ENCODE results near the gene ZNF844. TPM values are rescaled to one million over a fixed set of nuclear protein-coding genes. Genes with fewer than 3 reads are reported as not detected.
"Not testable (repeated sequence)": the region's sequence is repeated elsewhere in the genome, so short reads cannot be mapped to it uniquely, and the experiment has no call there.

ZNF844 gene
- total RNA-seq, 3 donors from 2014 or later, result 8.8 to 28.5 (median 11.8) TPM

DNA sequence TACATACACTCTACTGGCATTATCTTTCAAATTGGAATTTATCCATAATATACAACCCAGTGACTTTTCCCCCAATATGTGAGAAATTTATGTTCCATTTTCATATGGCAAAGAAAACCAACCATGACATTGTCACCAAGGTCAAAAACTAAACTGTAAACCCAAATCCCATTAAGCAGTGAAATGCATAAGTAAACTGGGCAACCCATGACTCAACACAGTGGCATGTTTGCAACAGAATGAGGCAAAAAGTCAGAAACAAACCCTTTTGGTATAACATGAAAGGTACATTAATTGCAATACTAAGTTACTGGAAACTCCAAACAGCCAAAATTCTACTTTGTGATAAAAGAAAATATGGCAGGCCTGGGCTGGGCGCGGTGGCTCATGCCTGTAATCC, 16.7 kb upstream of the ZNF844 start:
- Histone ChIP-seq H3K27ac (no peak overlapping the region), H3K4me3 (no peak overlapping the region), H3K27me3 (no peaks in the 10 kb centered on the region), H3K4me1 (no peaks in the 10 kb centered on the region), H3K9me3 (peaks cover 17 to 26% of the 10 kb centered on the region in 2 donors), H3K36me3 (no peaks in the 10 kb centered on the region)
- TF ChIP-seq POLR2A (IDR thresholded peaks at IDR 0.05) (no peak), POLR2AphosphoS5 (IDR thresholded peaks at IDR 0.05) (no peak)
- TF ChIP-seq, protein P1, sequence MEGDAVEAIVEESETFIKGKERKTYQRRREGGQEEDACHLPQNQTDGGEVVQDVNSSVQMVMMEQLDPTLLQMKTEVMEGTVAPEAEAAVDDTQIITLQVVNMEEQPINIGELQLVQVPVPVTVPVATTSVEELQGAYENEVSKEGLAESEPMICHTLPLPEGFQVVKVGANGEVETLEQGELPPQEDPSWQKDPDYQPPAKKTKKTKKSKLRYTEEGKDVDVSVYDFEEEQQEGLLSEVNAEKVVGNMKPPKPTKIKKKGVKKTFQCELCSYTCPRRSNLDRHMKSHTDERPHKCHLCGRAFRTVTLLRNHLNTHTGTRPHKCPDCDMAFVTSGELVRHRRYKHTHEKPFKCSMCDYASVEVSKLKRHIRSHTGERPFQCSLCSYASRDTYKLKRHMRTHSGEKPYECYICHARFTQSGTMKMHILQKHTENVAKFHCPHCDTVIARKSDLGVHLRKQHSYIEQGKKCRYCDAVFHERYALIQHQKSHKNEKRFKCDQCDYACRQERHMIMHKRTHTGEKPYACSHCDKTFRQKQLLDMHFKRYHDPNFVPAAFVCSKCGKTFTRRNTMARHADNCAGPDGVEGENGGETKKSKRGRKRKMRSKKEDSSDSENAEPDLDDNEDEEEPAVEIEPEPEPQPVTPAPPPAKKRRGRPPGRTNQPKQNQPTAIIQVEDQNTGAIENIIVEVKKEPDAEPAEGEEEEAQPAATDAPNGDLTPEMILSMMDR (IDR thresholded peaks at IDR 0.05), result no peak
- no peak for DNase-seq (ENCODE audit: low spot score in 2 of 2)
- intact Hi-C loops (cut with DNase I; ENCODE audit: low total_unique reads), result no loop called here

DNA sequence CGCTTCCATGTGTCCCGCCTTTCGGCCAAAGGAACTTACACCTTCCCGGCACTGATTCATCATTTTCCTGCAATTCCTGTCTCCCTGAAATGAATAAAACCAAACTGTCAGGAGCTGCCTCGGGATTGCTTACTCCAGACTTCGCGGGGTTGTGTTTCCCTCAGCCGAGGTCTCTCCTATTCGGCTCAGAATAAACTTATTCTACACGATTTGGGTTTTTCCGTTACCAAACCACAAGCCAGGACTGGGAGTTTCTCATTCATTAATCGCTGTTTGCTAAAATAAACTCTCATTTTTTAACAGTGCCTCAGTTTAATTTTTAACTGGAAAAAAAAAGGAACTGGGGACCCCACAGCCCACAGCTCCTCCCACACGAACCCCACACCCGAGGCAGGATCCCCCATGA, 12.4 kb upstream of the ZNF844 start:
- H3K36me3 ChIP-seq, result no peaks in the 10 kb centered on the region
- no peaks in the 10 kb centered on the region for H3K27me3 ChIP-seq
- no peak for TF ChIP-seq POLR2A (IDR thresholded peaks at IDR 0.05)
- TF ChIP-seq, protein P1 (IDR thresholded peaks at IDR 0.05), result no peak
- TF ChIP-seq POLR2AphosphoS5 (IDR thresholded peaks at IDR 0.05), result no peak
- intact Hi-C loops (cut with DNase I; ENCODE audit: low total_unique reads), result no loop called here
- peak overlapping the region; percentile 65 to 89 for H3K27ac ChIP-seq
- peak overlapping the region; percentile 63 to 80 (median 77) for H3K4me3 ChIP-seq
- no peak for DNase-seq (ENCODE audit: low spot score in 2 of 2)
- H3K4me1 ChIP-seq, result no peaks in the 10 kb centered on the region
- H3K9me3 ChIP-seq, result no peaks in the 10 kb centered on the region

DNA sequence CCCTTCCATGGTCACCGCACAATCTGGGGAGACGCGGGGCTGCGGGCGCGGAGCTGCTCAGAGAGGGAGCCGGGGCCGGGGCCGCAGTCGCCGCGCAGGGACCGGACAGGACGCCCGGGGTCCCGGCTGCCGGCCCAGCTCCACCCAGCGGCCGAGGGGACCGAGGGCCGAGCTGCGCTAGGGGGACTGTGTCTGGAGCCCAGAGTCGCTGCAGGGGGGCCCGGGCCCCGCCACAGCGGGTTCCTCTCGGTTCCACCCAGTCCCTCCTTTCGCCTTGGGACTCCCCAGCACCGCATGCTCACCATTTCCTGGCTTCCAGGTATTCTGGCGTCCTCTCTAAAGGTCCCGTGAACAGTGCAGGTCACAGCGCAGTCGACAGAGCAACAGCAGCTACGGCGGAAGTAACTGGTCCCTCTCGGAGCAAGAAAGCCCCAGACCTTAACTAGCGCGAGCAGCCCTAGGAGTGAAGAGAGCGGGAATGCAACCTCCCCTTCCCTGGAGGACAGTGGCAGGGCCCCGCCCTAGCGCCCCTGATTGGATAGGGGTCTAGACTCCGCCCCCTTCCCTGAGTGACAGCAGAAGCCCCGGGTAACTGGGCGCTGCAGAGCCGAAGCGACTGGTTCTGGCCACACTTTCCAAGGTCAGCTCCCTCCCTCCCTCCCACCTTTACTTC, 11.9 kb upstream of the ZNF844 start, which contains the start of gene ZNF878:
Gene ZNF878, minus strand, starts transcription at position 465 of the 673 bp plus-strand sequence. Its CDS starts 160 bp downstream, at position 305.
- Histone ChIP-seq H3K4me1 (no peaks in the 10 kb centered on the region), H3K4me3 (peak within 1 kb of the TSS; percentile 63 to 80 (median 77)), H3K27me3 (no peaks in the 10 kb centered on the region), H3K27ac (peak within 1 kb of the TSS; percentile 65 to 89), H3K9me3 (no peaks in the 10 kb centered on the region), H3K36me3 (no peaks in the 10 kb centered on the region)
- TF ChIP-seq POLR2A (IDR thresholded peaks at IDR 0.05), result peak; percentile 54
- TF ChIP-seq, protein P1 (IDR thresholded peaks at IDR 0.05), result peak in 1 of 3 donors; percentile 11
- TF ChIP-seq POLR2AphosphoS5 (IDR thresholded peaks at IDR 0.05), result peak in 2 of 3 donors; percentile 26 to 74
- DNase-seq (ENCODE audit: low spot score in 2 of 2), result peak; percentile 87 to 88
- intact Hi-C loops (cut with DNase I; ENCODE audit: low total_unique reads), result no loop called here

DNA sequence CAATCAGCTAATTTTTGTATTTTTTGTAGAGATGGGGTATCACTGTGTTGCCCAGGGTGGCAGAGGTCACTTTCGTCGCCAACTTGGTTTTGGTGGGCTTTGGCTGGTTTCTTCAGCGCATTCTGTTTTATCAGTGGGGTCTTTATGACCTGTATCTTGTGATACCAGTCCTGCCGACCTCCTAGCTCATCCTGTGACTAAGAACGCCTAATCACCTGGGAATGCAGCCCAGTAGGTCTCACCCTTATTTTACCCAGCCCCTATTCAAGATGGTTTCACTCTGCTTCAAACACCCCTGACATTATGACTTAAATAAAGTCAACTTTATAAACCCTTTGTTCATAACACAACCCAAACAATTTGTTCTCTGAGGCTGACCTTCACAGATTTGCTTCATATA, 8.7 kb upstream of the ZNF844 start:
- H3K36me3 ChIP-seq, result no peaks in the 10 kb centered on the region
- H3K9me3 ChIP-seq, result no peaks in the 10 kb centered on the region
- no peak overlapping the region for H3K27ac ChIP-seq
- TF ChIP-seq POLR2AphosphoS5 (IDR thresholded peaks at IDR 0.05) (no peak), POLR2A (IDR thresholded peaks at IDR 0.05) (no peak)
- TF ChIP-seq, protein P1 (IDR thresholded peaks at IDR 0.05), result no peak
- H3K4me1 ChIP-seq, result no peaks in the 10 kb centered on the region
- intact Hi-C loops (cut with DNase I; ENCODE audit: low total_unique reads), result no loop called here
- no peaks in the 10 kb centered on the region for H3K27me3 ChIP-seq
- no peak overlapping the region for H3K4me3 ChIP-seq
- DNase-seq (ENCODE audit: low spot score in 2 of 2), result no peak

DNA sequence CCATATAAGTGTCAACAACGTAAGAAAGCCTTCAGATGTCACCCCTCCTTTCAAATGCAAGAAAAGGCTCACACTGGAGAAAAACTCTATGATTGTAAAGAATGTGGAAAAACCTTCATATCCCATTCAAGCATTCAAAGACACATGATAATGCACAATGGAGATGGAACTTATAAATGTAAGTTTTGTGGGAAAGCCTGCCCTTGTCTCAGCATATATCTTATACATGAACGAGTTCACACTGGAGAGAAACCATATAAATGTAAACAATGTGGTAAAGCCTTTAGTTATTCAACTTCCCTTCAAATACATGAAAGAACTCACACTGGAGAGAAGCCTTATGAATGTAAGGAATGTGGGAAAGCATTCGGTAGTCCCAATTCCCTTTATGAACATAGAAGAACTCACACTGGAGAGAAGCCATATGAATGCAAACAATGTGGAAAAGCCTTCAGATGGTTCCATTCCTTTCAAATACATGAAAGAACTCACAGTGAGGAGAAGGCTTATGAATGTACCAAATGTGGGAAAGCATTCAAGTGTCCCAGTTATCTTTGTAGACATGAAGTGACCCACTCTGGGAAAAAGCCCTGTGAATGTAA, 11.1 kb downstream of the ZNF844 start:
- TF ChIP-seq, protein P1 (IDR thresholded peaks at IDR 0.05), result no peak
- no peak for TF ChIP-seq POLR2AphosphoS5 (IDR thresholded peaks at IDR 0.05)
- no peak for TF ChIP-seq POLR2A (IDR thresholded peaks at IDR 0.05)
- intact Hi-C loops (cut with DNase I; ENCODE audit: low total_unique reads), result no loop called here
- Histone ChIP-seq H3K27ac (no peak overlapping the region), H3K27me3 (no peaks in the 10 kb centered on the region), H3K4me1 (no peaks in the 10 kb centered on the region), H3K36me3 (peaks cover 43% of the 10 kb centered on the region), H3K9me3 (peaks cover 94 to 100% of the 10 kb centered on the region in 2 donors), H3K4me3 (peak overlapping the region in 1 of 3 donors; percentile 31)
- no peak for DNase-seq (ENCODE audit: low spot score in 2 of 2)

DNA sequence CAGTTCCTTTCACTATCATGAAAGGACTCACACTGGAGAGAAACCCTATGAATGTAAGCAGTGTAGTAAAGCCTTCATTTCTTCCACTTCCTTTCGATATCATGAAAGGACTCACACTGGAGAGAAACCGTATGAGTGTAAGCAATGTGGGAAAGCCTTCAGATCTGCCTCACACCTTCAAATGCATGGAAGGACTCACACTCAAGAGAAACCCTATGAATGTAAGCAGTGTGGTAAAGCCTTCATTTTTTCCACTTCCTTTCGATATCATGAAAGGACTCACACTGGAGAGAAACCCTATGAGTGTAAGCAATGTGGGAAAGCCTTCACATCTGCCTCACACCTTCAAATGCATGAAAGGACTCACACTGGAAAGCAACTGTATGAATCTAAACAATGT, 11.8 kb downstream of the ZNF844 start:
- H3K27me3 ChIP-seq; DNase-seq (ENCODE audit: low spot score in 2 of 2); H3K4me1 ChIP-seq; intact Hi-C loops (cut with DNase I; ENCODE audit: low total_unique reads); H3K27ac ChIP-seq: not testable (repeated sequence)
- Histone ChIP-seq H3K9me3 (peaks cover 94 to 100% of the 10 kb centered on the region in 2 donors), H3K36me3 (peaks cover 43% of the 10 kb centered on the region), H3K4me3 (peak overlapping the region in 1 of 3 donors; percentile 31)
